H1 (cell line): ENCODE data around the gene ERFE. TPM values are rescaled to one million over a fixed set of nuclear protein-coding genes. Genes with fewer than 3 reads are reported as not detected.

Source experiments
- CTCF ChIA-PET: fragments of 300-600 bp; sonication (Branson Sonifier 250); formaldehyde crosslinking; loops from one replicate; lab custom pipeline; 2021; ENCODE audit not compliant: partially characterized antibody; lab: Charles Lee
- POLR2A ChIA-PET: fragments of 300-600 bp; sonication (Branson Sonifier 250); formaldehyde crosslinking; loops from one replicate; lab custom pipeline; 2021; ENCODE audit warnings: inconsistent platforms; ENCODE audit not compliant: partially characterized antibody; lab: Charles Lee
- DNase-seq, 2 experiments: peaks; one replicate each; pipeline versions ENCODE4 v3.0.0 to v3.0.0-alpha.2; 2010 to 2022; ENCODE audit warnings: low spot score in 2 of 2, low read depth in 1 of 2, mixed read lengths in 1 of 2
- FAIRE-seq: peaks from 2 replicates; lab custom pipeline; 2011; peaks lifted over from hg19 to GRCh38; lab: Jason Lieb, UNC
- H2AFZ ChIP-seq: 2 replicates; pipeline ENCODE4 v1.8.1; 2012; ENCODE audit warnings: low read length, inconsistent platforms
- H2AK5ac ChIP-seq: 2 replicates; pipeline ENCODE4 v1.6.1; 2013; ENCODE audit warnings: low read depth, low read length
- H2BK120ac ChIP-seq: replicated peaks from 2 replicates; pipeline ENCODE3; 2013; ENCODE audit warnings: low read depth, low read length, inconsistent platforms
- H2BK12ac ChIP-seq: 2 replicates; pipeline ENCODE4 v1.6.1; 2013; ENCODE audit warnings: low read depth, low read length
- H2BK15ac ChIP-seq: 2 replicates; pipeline ENCODE4 v1.6.1; 2013; ENCODE audit warnings: low read length
- H2BK20ac ChIP-seq: 2 replicates; pipeline ENCODE4 v1.6.1; 2013; ENCODE audit warnings: low read length
- H2BK5ac ChIP-seq: 2 replicates; pipeline ENCODE4 v1.6.1; 2013; ENCODE audit warnings: low read depth, low read length
- H3K14ac ChIP-seq: 2 replicates; pipeline ENCODE4 v1.6.1; 2013; ENCODE audit warnings: inconsistent platforms; ENCODE audit not compliant: insufficient read length
- H3K18ac ChIP-seq: 2 replicates; pipeline ENCODE4 v1.6.1; 2013; ENCODE audit warnings: low read length; ENCODE audit errors: extremely low read depth
- H3K23ac ChIP-seq: 2 replicates; pipeline ENCODE4 v1.6.1; 2013; ENCODE audit warnings: inconsistent platforms; ENCODE audit not compliant: insufficient read length
- H3K23me2 ChIP-seq: 2 replicates; pipeline ENCODE4 v1.6.1; 2013; ENCODE audit warnings: low read depth, low read length
- H3K27ac ChIP-seq: 2 replicates; pipeline ENCODE4 v1.6.1; 2011; ENCODE audit warnings: low read depth, low read length, inconsistent platforms
- H3K27me3 ChIP-seq, 4 experiments: replicated peaks in 1 of 4; 1 replicate in 1 of 4; 2 replicates in 3 of 4; pipeline versions ENCODE4 v1.6.1 to v1.8.1; 2011 to 2013; ENCODE audit warnings: low read length in 3 of 4, mild to moderate bottlenecking in 3 of 4, inconsistent platforms in 2 of 4, mixed read lengths in 2 of 4, moderate library complexity in 1 of 4; ENCODE audit not compliant: control insufficient read depth in 3 of 4, insufficient read depth in 3 of 4; ENCODE audit errors: extremely low read depth in 1 of 4
- H3K36me3 ChIP-seq, 4 experiments: 2 replicates each; pipeline versions ENCODE4 v1.6.1 to v1.8.1; 2011 to 2013; ENCODE audit warnings: mild to moderate bottlenecking in 4 of 4, low read length in 3 of 4, moderate library complexity in 2 of 4, control low read depth in 1 of 4, inconsistent platforms in 1 of 4; ENCODE audit not compliant: insufficient read depth in 4 of 4, control insufficient read depth in 2 of 4
- H3K4ac ChIP-seq: replicated peaks from 2 replicates; pipeline ENCODE3; 2013; ENCODE audit warnings: low read length, low read depth, mixed read lengths, inconsistent platforms; ENCODE audit not compliant: insufficient read length
- H3K4me1 ChIP-seq, 4 experiments: replicated peaks in 1 of 4; 1 replicate in 1 of 4; 2 replicates in 3 of 4; pipeline versions ENCODE4 v1.6.1 to v1.8.1; 2011 to 2013; ENCODE audit warnings: low read length in 3 of 4, inconsistent platforms in 2 of 4, mixed read lengths in 1 of 4; ENCODE audit not compliant: insufficient read depth in 4 of 4, control insufficient read depth in 3 of 4
- H3K4me2 ChIP-seq, 2 experiments: 2 replicates each; pipeline versions ENCODE4 v1.6.1 to v1.8.1; 2011 to 2013; ENCODE audit warnings: low read depth in 2 of 2, low read length in 2 of 2, control low read depth in 1 of 2, inconsistent platforms in 1 of 2, mild to moderate bottlenecking in 1 of 2; ENCODE audit not compliant: insufficient read depth in 1 of 2
- H3K4me3 ChIP-seq, 4 experiments: fragments of 200-600, 300-600 bp in 1 of 4; sonication (generic), shearing (Covaris generic), sonication (Bioruptor Twin) in 1 of 4; 2 replicates each; pipeline versions ENCODE4 v1.5.1 to v1.8.1; 2011 to 2016; ENCODE audit warnings: low read length in 4 of 4, low read depth in 3 of 4, control low read depth in 2 of 4, inconsistent platforms in 2 of 4, mild to moderate bottlenecking in 2 of 4, mixed read lengths in 1 of 4, moderate library complexity in 1 of 4; ENCODE audit not compliant: insufficient read depth in 2 of 4; ENCODE audit errors: extremely low read depth in 1 of 4
- H3K56ac ChIP-seq: replicated peaks from 2 replicates; pipeline ENCODE3; 2013; ENCODE audit warnings: low read depth, mild to moderate bottlenecking, mixed read lengths, low read length, inconsistent platforms; ENCODE audit not compliant: insufficient read length
- H3K79me1 ChIP-seq: 2 replicates; pipeline ENCODE4 v1.6.1; 2013; ENCODE audit warnings: low read depth, low read length, control low read depth
- H3K79me2 ChIP-seq, 2 experiments: 2 replicates each; pipeline versions ENCODE4 v1.6.1 to v1.8.1; 2012 to 2013; ENCODE audit warnings: low read length in 2 of 2, mild to moderate bottlenecking in 2 of 2, inconsistent platforms in 1 of 2; ENCODE audit not compliant: insufficient read depth in 2 of 2, control insufficient read depth in 1 of 2
- H3K9ac ChIP-seq, 4 experiments: replicated peaks in 1 of 4; 1 replicate in 1 of 4; 2 replicates in 3 of 4; pipeline versions ENCODE4 v1.6.1 to v1.8.1; 2011 to 2013; ENCODE audit warnings: low read depth in 3 of 4, low read length in 3 of 4, control low read depth in 2 of 4, mild to moderate bottlenecking in 2 of 4, moderate library complexity in 2 of 4, inconsistent platforms in 1 of 4; ENCODE audit errors: extremely low read depth in 1 of 4
- H3K9me3 ChIP-seq, 2 experiments: 2 replicates each; pipeline versions ENCODE4 v1.6.1 to v1.8.1; 2012 to 2013; ENCODE audit warnings: mild to moderate bottlenecking in 2 of 2, moderate library complexity in 2 of 2, control low read depth in 1 of 2, inconsistent platforms in 1 of 2, low read depth in 1 of 2, low read length in 1 of 2, mixed read lengths in 1 of 2; ENCODE audit not compliant: insufficient read depth in 2 of 2
- H4K20me1 ChIP-seq, 2 experiments: replicated peaks in 1 of 2; 2 replicates each; pipeline versions ENCODE3 to v1.8.1; 2011 to 2013; ENCODE audit warnings: inconsistent platforms in 2 of 2, low read length in 2 of 2, mild to moderate bottlenecking in 1 of 2; ENCODE audit not compliant: insufficient read depth in 2 of 2, control insufficient read depth in 1 of 2
- H4K5ac ChIP-seq: 2 replicates; pipeline ENCODE4 v1.6.1; 2013; ENCODE audit warnings: low read length, low read depth, mixed read lengths, inconsistent platforms; ENCODE audit not compliant: insufficient read length
- H4K8ac ChIP-seq: 2 replicates; pipeline ENCODE4 v1.8.0; 2013; ENCODE audit warnings: mild to moderate bottlenecking, moderate library complexity, low read length, inconsistent platforms; ENCODE audit not compliant: insufficient read depth; ENCODE audit errors: extremely low read depth
- H4K91ac ChIP-seq: replicated peaks from 2 replicates; pipeline ENCODE3; 2013; ENCODE audit warnings: low read length, mixed read lengths, inconsistent platforms; ENCODE audit not compliant: insufficient read length
- BCL11A ChIP-seq, 2 experiments: IDR thresholded peaks; one replicate each; pipeline ENCODE4 v1.6.1; 2011; ENCODE audit warnings: low read depth in 2 of 2, low read length in 2 of 2, mild to moderate bottlenecking in 2 of 2
- WGBS, 2 experiments: shearing (Covaris generic) in 1 of 2; methylation state at CpG; one replicate each; pipeline versions ENCODE4 v1.1.6 to v1.1.7; 2013 to 2015; ENCODE audit warnings: low lambda C conversion rate in 2 of 2, mixed read lengths in 2 of 2, inconsistent platforms in 1 of 2, low coverage in 1 of 2, missing lambda C conversion rate in 1 of 2; ENCODE audit not compliant: insufficient replicate concordance in 2 of 2, insufficient coverage in 1 of 2, insufficient read length in 1 of 2; ENCODE audit errors: extremely low coverage in 1 of 2, missing lambda C conversion rate in 1 of 2; 5-methylcytosine and 5-hydroxymethylcytosine counted together
- polyA plus RNA-seq, 7 experiments: library from polyadenylated mRNA; depleted of rRNA in 3 of 7; stranded (reverse) in 5 of 7; unstranded in 2 of 7; fragments of >200 nt in 5 of 7; fragments of 200-250 nt in 2 of 7; gene quantifications; 1 replicate in 5 of 7; 2 replicates in 1 of 7; 4 replicates in 1 of 7; pipeline versions ENCODE4 v1.2.1 to v1.2.3, GENCODE V29; 2011 to 2013; ENCODE audit warnings: missing spikeins in 2 of 7, mixed read lengths in 2 of 7
- total RNA-seq: library from RNA; stranded (reverse); fragmentation: NEBNext Ultra II Directional; extraction: Animal tissue kit (Norgen Biotek cat#: 25700); gene quantifications from 2 replicates; pipeline ENCODE4 v1.2.1, GENCODE V29; 2021

ERFE gene
- total and polyA plus RNA-seq, 2 of the 8 experiments (the other 6 are each of a cell fraction or from before 2014, with no cell fraction given): 2.5 to 3.6 TPM

DNA sequence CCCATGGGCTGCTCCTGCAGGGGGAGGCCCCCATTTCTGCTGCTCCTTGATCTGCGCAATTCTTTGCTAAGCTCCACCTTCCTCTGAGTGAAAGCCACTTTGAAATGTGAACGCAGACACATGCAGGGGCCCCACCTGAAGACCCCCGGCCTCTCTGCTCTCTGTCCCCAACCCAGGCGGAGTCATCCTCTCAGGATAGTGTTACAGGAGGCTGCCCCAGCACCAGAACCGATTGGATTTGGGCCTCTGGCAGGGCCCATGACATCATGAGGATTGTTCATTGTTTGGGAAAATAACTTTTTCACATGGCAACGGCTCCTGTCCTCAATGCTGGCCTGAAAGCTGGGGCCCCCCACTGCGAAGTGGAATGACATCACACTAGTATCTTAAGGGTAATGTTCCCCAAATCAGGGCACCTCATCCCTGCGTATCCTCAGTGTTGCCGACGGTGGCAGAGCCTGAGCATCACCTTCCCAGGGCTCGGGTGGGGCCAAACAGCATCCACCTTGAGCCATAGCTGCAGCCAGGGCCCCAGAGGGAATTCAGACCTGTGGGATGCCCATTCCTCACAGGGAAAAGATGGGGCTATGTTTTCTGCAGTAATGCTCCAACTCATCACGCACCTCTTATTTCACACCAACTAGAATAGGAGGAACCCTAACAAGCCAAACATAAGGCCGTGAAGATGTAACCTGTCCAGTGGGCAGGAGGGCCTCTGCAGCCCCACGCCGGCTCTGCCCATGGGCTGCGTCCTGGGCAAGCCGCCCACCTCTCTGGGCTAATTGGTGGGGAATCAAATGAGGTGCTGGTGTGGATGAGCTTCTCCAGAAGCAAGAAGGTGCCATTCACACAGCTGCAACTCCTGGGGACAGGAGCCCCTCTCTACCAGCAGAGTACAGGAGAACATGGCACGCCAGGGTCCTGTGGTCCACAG lies 2.7 kb upstream of the ERFE start:
- Histone ChIP-seq H4K20me1 (peaks cover 0 to 1% of the 10 kb centered on the region in 2 experiments), H3K9ac (no peak overlapping the region; a peak in 1 of 7 replicates), H3K56ac (no peak overlapping the region), H4K5ac (no peak overlapping the region), H3K27me3 (peaks cover 2 to 35% (median 22%) of the 10 kb centered on the region in 4 experiments), H3K4me2 (no peak overlapping the region), H2BK120ac (no peak overlapping the region), H3K79me2 (no peaks in the 10 kb centered on the region), H3K27ac (no peak overlapping the region), H2AFZ (no peak overlapping the region), H3K4ac (no peak overlapping the region), H4K8ac (no peak overlapping the region), H2BK5ac (no peak overlapping the region), H2BK20ac (no peak overlapping the region), H3K18ac (no peak overlapping the region), H2AK5ac (no peak overlapping the region), H3K36me3 (no peaks in the 10 kb centered on the region), H2BK12ac (no peak overlapping the region), H4K91ac (no peak overlapping the region), H3K4me1 (peaks cover 0 to 30% (median 11%) of the 10 kb centered on the region in 4 experiments; a peak in 6 of 7 replicates), H3K23ac (no peak overlapping the region), H3K4me3 (no peak overlapping the region), H3K9me3 (no peaks in the 10 kb centered on the region), H3K79me1 (no peaks in the 10 kb centered on the region), H3K23me2 (peaks cover 9% of the 10 kb centered on the region; the same call in 1 of the 2 replicates), H3K14ac (no peak overlapping the region), H2BK15ac (no peak overlapping the region)
- ChIA-PET CTCF (interaction anchor here (0.9 to 6.4 kb wide), 2 partner anchors 15 to 234 kb away, joined by 4 to 72 read pairs; partner anchors contain the start of gene KLHL30), POLR2A (interaction anchor here (1.0 kb wide), 1 partner anchor 84 kb away, joined by 3 read pairs; the partner anchor contains the start of gene HES6)
- no peak for FAIRE-seq
- DNase-seq: no peak
- TF ChIP-seq BCL11A (IDR thresholded peaks at IDR 0.05; ENCODE audit: low read depth in 2 of 2, low read length in 2 of 2): no peak
- 85% methylated on average over 18 of the region's 18 CpGs; no CpG with 5 or more reads in 1 of the 2 experiments for WGBS, 2 experiments
